ENCODE results near the gene SHISAL1. TPM values are rescaled to one million over a fixed set of nuclear protein-coding genes. Genes with fewer than 3 reads are reported as not detected.
"Not testable (repeated sequence)": the region's sequence is repeated elsewhere in the genome, so short reads cannot be mapped to it uniquely, and the experiment has no call there.

The SHISAL1 gene
- total and polyA plus RNA-seq, 10 donors, result 0.10 to 0.47 (median 0.22) TPM

DNA sequence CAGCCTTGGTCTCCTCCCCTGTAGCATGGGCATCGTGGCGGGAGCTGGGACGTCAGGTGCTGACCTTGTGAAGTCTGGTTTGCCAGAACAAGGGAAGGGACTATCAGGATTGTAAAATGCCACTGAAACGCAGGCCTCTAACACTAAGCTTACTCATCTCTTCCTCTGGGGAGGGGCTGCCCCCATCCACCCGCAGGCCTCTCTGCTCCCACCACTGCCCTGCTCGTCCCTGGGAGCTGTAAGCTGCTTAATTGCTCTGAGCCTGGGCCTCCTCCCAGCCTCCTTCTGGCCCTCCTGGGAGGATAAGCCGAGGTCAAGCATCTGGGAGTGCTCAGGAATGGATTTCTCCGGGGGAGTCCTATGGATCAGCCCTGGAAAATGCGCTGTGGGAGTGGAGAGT lies 8.4 kb downstream of the SHISAL1 start:
- no peak overlapping the region for H3K27ac ChIP-seq
- no peak for DNase-seq

DNA sequence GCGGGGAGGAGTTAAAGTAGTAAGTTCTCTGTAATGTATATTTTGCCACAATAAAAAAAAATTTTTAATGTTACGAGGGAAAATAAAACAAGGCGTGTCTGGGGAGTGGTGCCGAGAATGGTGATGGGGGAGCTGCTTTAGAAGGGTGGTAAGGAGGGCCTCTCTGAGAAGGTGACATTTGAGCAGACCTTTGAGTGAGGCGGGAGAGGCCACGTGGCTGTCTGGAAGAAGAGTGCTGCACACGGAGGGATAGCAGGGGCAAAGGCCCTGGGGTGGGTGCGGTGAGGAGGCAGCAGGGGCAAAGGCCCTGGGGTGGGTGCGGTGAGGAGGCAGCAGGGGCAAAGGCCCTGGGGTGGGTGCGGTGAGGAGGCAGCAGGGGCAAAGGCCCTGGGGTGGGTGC lies 10.4 kb downstream of the SHISAL1 start:
- H3K4me1 ChIP-seq; H3K27ac ChIP-seq; H3K36me3 ChIP-seq; H3K4me3 ChIP-seq; DNase-seq; intact Hi-C loops (cut with DNase I; ENCODE audit: low total_unique reads); H3K9me3 ChIP-seq: not testable (repeated sequence)
- peaks cover 0 to 39% (median 0%) of the 10 kb centered on the region in 7 donors for H3K27me3 ChIP-seq (replicated peaks in 1 of 7)
- 85 to 97% (median 93%) methylated on average over 8 to 9 of the region's 10 CpGs for WGBS, 5 donors

More for the DNA sequence above, 8.4 kb downstream of the SHISAL1 start:
- H3K36me3 ChIP-seq, result no peaks in the 10 kb centered on the region
- peaks cover 0 to 30% (median 0%) of the 10 kb centered on the region in 7 donors for H3K27me3 ChIP-seq (replicated peaks in 1 of 7)
- H3K4me1 ChIP-seq, result no peaks in the 10 kb centered on the region
- no peaks in the 10 kb centered on the region for H3K9me3 ChIP-seq
- WGBS, 5 donors, result 53 to 71% (median 60%) methylated on average over 9 of the region's 9 CpGs
- TF ChIP-seq POLR2A (IDR thresholded peaks at IDR 0.05) (no peak), POLR2AphosphoS5 (IDR thresholded peaks at IDR 0.05) (no peak)
- TF ChIP-seq, protein P1, sequence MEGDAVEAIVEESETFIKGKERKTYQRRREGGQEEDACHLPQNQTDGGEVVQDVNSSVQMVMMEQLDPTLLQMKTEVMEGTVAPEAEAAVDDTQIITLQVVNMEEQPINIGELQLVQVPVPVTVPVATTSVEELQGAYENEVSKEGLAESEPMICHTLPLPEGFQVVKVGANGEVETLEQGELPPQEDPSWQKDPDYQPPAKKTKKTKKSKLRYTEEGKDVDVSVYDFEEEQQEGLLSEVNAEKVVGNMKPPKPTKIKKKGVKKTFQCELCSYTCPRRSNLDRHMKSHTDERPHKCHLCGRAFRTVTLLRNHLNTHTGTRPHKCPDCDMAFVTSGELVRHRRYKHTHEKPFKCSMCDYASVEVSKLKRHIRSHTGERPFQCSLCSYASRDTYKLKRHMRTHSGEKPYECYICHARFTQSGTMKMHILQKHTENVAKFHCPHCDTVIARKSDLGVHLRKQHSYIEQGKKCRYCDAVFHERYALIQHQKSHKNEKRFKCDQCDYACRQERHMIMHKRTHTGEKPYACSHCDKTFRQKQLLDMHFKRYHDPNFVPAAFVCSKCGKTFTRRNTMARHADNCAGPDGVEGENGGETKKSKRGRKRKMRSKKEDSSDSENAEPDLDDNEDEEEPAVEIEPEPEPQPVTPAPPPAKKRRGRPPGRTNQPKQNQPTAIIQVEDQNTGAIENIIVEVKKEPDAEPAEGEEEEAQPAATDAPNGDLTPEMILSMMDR (IDR thresholded peaks at IDR 0.05 in 8 of 11, conservative IDR thresholded peaks at IDR 0.05 in 3 of 11), result no peak
- H3K4me3 ChIP-seq, result no peak overlapping the region
- intact Hi-C loops (cut with DNase I; ENCODE audit: low total_unique reads), result no loop called here

DNA sequence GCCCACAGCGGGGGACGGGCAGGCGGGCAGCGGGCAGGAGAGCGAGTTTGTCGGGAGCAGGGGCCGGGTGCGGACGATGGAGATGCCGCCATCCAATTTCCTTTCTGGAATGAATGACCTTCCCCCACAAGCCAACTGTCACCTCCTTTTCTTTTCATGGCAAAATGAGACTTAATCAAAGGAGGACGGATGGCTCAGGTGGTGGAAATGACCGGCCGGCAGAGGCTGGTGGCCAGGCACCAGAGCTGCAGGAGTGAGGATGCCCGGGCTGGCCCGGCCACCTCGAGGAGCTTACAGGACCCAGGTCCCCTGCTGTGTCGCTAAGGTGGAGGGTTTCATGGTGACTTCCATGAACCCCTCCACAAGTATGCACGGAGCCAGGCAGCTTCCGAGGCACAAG lies 11.7 kb downstream of the SHISAL1 start:
- H3K27ac ChIP-seq, result no peak overlapping the region
- WGBS, 5 donors, result 66 to 77% (median 73%) methylated on average over 19 of the region's 19 CpGs
- no peak overlapping the region for H3K4me3 ChIP-seq
- intact Hi-C loops (cut with DNase I; ENCODE audit: low total_unique reads), result no loop called here
- no peak for DNase-seq
- H3K36me3 ChIP-seq, result no peaks in the 10 kb centered on the region
- H3K27me3 ChIP-seq (replicated peaks in 1 of 7), result peaks cover 0 to 39% (median 0%) of the 10 kb centered on the region in 7 donors
- TF ChIP-seq POLR2A (IDR thresholded peaks at IDR 0.05), result no peak
- TF ChIP-seq, protein P1 (IDR thresholded peaks at IDR 0.05 in 8 of 11, conservative IDR thresholded peaks at IDR 0.05 in 3 of 11), result no peak
- no peak for TF ChIP-seq POLR2AphosphoS5 (IDR thresholded peaks at IDR 0.05)
- no peaks in the 10 kb centered on the region for H3K4me1 ChIP-seq
- no peaks in the 10 kb centered on the region for H3K9me3 ChIP-seq

DNA sequence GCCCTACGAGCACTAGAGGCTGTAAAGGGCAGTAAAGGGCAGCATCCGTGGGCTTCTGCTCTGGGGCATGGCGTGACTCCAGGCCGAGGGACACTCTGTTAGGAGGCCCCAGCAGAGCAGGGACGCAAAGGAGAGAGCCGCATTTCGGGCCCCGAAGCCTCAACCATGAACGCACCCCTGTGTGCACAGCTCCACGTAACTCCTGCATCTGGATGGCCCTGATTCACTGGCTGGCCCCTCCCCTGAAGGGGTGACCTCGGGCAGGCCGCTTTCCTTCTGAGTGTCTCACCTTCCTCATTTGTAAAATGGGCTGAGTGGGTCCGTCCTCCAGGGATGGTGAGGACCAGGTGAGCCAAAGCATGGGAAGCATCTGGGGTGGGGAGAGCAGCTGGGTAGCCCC lies 13.6 kb downstream of the SHISAL1 start:
- DNase-seq, result no peak
- Histone ChIP-seq H3K27ac (no peak overlapping the region), H3K4me3 (no peak overlapping the region), H3K4me1 (no peaks in the 10 kb centered on the region), H3K27me3 (replicated peaks in 1 of 7) (peaks cover 0 to 27% (median 0%) of the 10 kb centered on the region in 7 donors), H3K9me3 (peaks cover 0 to 17% (median 7%) of the 10 kb centered on the region in 8 donors), H3K36me3 (no peaks in the 10 kb centered on the region)
- intact Hi-C loops (cut with DNase I; ENCODE audit: low total_unique reads), result no loop called here
- WGBS, 5 donors, result 75 to 90% (median 80%) methylated on average over 12 to 13 of the region's 13 CpGs
- TF ChIP-seq POLR2AphosphoS5 (IDR thresholded peaks at IDR 0.05), result no peak
- TF ChIP-seq, protein P1 (IDR thresholded peaks at IDR 0.05 in 8 of 11, conservative IDR thresholded peaks at IDR 0.05 in 3 of 11), result no peak
- no peak for TF ChIP-seq POLR2A (IDR thresholded peaks at IDR 0.05)
